Measurements from ENCODE around the gene DRD4.

The DRD4 gene

GRCh38 chr11:626475-627307, 10.4 kb upstream of the DRD4 start, which contains the start of gene SCT:
SCT (minus strand) TSS chr11:627181; CDS start chr11:627143, 38 bp downstream.
- no peak for DNase-seq
- no peaks in the 10 kb centered on the region for H3K36me3 ChIP-seq (replicated peaks)
- in situ Hi-C loops (cut with HindIII; ENCODE audit: low pct_ligation_motif_present, low sequenced_read_pairs) = no loop called here
- H3K27me3 ChIP-seq (replicated peaks) = peaks cover 2% of the 10 kb centered on the region
- TF ChIP-seq, protein P1, sequence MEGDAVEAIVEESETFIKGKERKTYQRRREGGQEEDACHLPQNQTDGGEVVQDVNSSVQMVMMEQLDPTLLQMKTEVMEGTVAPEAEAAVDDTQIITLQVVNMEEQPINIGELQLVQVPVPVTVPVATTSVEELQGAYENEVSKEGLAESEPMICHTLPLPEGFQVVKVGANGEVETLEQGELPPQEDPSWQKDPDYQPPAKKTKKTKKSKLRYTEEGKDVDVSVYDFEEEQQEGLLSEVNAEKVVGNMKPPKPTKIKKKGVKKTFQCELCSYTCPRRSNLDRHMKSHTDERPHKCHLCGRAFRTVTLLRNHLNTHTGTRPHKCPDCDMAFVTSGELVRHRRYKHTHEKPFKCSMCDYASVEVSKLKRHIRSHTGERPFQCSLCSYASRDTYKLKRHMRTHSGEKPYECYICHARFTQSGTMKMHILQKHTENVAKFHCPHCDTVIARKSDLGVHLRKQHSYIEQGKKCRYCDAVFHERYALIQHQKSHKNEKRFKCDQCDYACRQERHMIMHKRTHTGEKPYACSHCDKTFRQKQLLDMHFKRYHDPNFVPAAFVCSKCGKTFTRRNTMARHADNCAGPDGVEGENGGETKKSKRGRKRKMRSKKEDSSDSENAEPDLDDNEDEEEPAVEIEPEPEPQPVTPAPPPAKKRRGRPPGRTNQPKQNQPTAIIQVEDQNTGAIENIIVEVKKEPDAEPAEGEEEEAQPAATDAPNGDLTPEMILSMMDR (IDR thresholded peaks at IDR 0.05; ENCODE audit: low read depth, low read length, missing control alignments) = no peak
- H3K27ac ChIP-seq = no peak within 1 kb of the TSS
- H3K4me3 ChIP-seq (ENCODE audit: low read depth, low read length) = no peak within 1 kb of the TSS

DNA sequence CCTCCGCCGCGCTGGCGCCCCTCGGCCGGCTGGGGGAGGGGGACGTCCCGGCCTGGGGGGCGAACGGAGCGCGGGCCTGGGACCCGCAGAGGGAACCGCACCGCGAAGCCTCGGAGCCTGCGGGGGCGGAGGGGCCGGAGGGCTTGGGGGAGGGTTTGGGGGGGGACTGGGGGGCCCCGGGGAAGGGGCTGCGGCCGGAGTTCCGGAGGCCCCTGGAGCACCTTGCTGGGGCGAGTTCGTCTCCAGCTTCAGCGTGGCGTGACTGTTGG, 9.8 kb upstream of the DRD4 start:
- Histone ChIP-seq H3K36me3 (replicated peaks) (no peaks in the 10 kb centered on the region), H3K27ac (no peak overlapping the region), H3K27me3 (replicated peaks) (peaks cover 2% of the 10 kb centered on the region), H3K4me3 (ENCODE audit: low read depth, low read length) (no peak overlapping the region)
- no peak for DNase-seq
- in situ Hi-C loops (cut with HindIII; ENCODE audit: low pct_ligation_motif_present, low sequenced_read_pairs) = no loop called here
- TF ChIP-seq, protein P1 (IDR thresholded peaks at IDR 0.05; ENCODE audit: low read depth, low read length, missing control alignments) = no peak

DNA sequence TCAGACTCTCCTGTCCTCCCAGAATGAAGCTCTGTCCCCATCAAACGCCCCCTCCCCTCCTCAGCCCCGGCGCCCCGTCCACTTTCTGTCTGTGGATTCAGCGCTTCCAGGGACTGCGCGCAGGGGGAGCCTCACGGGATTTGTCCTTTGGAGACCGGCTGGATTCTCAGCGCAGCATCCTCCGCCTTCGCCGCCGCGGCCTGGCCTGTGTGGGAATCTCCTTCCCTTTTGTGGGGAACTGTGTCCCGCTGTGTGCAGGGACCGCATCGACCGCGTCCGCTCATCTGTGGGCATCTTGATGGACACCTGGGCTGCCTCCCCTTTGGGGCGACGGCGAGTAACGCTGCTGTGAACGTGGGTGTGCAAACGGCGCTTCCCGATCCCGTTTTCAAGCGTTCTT, 9.0 kb upstream of the DRD4 start:
- H3K4me3 ChIP-seq (ENCODE audit: low read depth, low read length) = no peak overlapping the region
- no peaks in the 10 kb centered on the region for H3K36me3 ChIP-seq (replicated peaks)
- TF ChIP-seq, protein P1 (IDR thresholded peaks at IDR 0.05; ENCODE audit: low read depth, low read length, missing control alignments) = no peak
- in situ Hi-C loops (cut with HindIII; ENCODE audit: low pct_ligation_motif_present, low sequenced_read_pairs) = no loop called here
- H3K27me3 ChIP-seq (replicated peaks) = peaks cover 2% of the 10 kb centered on the region
- DNase-seq = no peak
- no peak overlapping the region for H3K27ac ChIP-seq

- Histone ChIP-seq H3K4me3 (ENCODE audit: low read depth, low read length) (no peak overlapping the region), H3K27ac (no peak overlapping the region), H3K27me3 (replicated peaks) (peaks cover 2% of the 10 kb centered on the region), H3K36me3 (replicated peaks) (no peaks in the 10 kb centered on the region)
- no peak for DNase-seq
- in situ Hi-C loops (cut with HindIII; ENCODE audit: low pct_ligation_motif_present, low sequenced_read_pairs) = no loop called here
- TF ChIP-seq, protein P1 (IDR thresholded peaks at IDR 0.05; ENCODE audit: low read depth, low read length, missing control alignments) = peak; percentile 17
These were observed 7.9 kb upstream of the DRD4 start for GRCh38 chr11:629237-629583.

DNA sequence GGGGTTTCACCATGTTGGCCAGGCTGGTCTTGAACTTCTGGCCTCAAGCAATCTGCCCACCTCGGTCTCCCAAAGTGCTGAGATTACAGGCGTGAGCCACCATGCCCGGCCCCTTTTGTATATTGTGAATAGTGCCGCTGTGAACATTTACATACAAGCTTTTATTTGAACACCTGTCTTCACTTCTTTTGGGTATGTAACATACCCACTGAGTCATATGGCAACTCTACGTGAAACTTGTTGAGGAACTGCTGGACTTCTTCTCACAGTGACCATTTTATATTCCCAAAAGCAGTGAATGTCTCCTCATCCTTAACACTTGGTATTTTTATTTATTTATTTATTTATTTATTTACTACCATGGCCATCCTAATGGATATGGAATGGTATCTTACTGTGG, 6.2 kb upstream of the DRD4 start:
- Histone ChIP-seq H3K27ac (no peak overlapping the region), H3K36me3 (replicated peaks) (no peaks in the 10 kb centered on the region), H3K4me3 (ENCODE audit: low read depth, low read length) (no peak overlapping the region), H3K27me3 (replicated peaks) (peaks cover 2% of the 10 kb centered on the region)
- no peak for DNase-seq
- in situ Hi-C loops (cut with HindIII; ENCODE audit: low pct_ligation_motif_present, low sequenced_read_pairs) = no loop called here
- TF ChIP-seq, protein P1 (IDR thresholded peaks at IDR 0.05; ENCODE audit: low read depth, low read length, missing control alignments) = no peak

All from brain microvascular endothelial cell (primary cell).